Stimulated activated CD8-positive, alpha-beta memory T cell treated with anti-CD3 and anti-CD28 coated beads, Interleukin-4, amount 100 ng/mL, for 48 hours (primary cell): ENCODE data around the gene TBC1D22A.
"Not testable (repeated sequence)": the region's sequence is repeated elsewhere in the genome, so short reads cannot be mapped to it uniquely, and the experiment has no call there.

Source experiments
- DNase-seq: peaks from one replicate; pipeline ENCODE4 v3.0.0-alpha.2; 2020

Gene TBC1D22A

DNA sequence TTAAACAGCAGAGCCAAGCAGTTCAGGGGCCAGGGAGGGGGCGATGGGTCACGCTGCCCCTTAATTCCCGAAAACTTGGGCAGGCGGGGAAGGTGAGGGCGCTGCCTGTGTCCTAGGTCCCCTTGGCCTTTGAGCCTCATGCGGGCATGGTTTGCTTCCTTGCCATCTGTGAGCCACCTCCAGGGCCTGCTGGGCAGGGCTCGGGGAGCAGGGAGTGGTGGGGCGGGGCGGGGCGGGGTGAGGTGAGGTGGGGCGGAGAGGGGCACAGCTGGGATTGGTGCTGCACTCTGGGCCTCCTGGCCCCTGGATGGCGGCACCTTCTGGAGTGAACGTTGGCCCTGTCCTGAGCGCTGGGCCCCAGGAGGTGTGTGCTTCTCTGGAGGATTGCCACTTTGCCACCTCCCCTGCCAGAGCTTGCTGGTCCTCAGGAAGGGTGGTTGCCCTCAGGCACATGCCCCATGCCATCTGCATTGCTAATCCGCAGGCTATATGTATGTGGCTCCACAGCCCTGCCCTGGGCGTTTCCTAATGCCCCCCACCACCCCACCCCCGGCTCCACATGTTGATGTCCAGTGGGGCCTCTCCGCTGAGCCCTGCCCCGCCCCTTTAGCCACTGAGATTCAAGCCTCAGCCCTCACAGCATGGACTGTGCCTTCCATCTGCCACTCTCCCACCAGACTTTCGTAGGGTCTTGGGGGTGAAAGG is 352.5 kb downstream of the TBC1D22A start:
- DNase-seq: no peak

DNA sequence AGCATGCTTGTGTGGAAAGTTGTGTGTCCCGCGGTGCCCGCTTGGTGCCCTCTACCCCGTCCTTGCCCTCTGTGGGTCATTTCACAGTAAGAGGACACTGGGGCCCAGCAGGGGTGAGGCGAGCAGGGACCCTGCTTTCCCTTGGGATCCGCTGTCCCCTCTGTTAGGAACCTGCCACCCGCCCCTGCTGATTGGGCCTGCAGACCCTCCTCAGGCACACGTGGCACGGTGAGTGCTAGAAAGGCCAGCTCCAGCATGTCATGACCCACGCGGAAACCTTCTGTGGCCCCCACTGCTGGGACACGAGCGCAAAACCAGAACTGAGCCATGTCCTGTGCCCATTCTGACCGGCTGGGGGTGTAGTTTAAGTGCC is 353.1 kb downstream of the TBC1D22A start:
- no peak for DNase-seq

DNA sequence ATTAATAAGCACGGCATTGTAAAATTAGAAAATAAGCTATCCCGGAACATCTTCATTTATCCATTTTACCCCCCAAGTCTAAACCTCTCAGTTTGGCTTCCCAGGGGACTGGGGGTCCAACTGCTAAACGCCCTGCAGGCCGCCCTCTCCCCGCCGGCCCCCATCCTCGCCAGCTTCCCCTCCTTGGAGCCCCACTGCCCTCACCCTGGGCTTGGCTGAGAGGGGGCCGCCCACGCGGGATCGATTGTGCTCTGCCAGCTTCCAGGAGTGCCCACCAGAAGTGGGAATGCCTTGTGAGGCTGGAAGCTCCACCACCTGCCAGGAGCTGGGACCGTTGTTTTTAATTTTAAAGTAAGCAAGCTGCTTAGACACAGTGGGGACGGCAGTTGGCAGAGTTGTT is 353.5 kb downstream of the TBC1D22A start:
- DNase-seq: no peak

DNA sequence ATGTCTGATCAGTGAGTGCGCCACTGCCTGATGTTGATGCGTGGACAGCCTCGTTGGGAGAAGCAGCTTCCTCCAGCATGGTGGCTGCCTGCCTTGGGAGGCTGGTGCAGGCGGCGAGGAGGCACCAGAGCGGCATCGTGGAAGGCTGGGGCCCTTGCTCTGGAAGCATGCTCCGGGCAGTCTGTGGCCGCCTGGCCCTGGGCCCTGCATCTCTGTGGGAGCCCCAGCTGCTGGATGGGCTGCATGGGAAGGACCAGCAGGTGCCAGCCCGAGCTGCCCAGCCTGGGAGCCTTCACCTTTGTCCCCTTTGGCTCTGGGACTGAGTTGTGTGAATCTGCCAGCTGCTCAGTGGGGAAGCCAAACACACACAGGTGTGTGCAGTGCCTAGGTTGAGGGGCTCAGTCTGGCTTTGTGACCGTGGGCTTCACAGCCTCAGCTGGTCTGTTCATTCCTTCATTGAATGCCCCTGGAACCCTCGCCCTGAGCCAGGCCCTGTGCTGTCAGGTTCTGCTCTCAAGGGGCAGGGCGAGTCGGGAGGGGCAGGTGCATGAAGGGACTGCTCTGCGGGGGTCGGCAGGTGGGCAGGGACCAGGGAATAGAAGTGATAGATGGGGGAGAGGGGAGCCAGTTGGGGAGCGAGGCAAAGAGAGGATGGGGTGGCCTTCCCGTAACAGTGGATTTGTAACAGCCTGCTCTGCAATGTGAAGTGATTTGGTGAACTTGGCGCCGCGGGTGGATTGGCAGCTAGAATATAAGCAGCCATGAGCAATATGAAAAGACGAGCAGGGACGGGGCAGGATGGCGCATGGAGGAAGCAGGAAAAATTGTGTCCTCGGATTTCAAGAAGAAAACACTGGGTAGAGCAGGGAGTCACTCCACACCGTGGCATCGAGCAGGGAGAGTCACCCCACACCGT is 354.2 kb downstream of the TBC1D22A start:
- no peak for DNase-seq

DNA sequence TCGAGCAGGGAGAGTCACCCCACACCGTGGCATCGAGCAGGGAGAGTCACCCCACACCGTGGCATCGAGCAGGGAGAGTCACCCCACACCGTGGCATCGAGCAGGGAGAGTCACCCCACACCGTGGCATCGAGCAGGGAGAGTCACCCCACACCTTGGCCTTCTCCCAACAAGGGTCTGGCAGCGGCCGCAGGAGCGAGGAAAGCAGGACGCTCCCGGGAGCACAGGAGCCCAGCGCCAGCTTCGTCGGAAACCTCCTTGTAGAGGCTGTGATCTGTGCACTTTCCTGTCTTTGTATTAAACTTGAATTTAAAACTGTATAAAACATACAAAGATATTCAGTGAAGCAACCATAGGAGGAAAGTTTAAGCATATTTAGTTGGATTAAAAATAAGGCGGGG is 355.0 kb downstream of the TBC1D22A start:
- not testable (repeated sequence) for DNase-seq

DNA sequence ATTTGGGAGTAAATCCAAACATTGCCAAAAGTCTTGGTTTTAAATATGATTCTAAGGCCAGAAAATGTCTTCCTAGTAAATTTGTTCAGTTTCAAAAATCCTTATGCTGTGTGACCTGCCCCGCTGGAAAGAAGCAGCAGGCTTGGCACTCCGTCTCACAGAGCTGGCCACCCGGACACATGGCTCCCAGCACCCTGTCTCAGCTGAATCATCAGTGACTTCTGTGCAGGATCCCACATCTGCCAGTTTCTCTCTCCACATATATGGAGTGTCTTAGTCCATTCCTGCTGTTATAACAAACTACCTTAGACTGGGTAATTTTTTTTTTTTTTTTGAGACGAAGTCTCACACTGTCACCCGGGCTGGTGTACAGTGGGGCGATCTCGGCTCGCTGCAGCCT is 356.7 kb downstream of the TBC1D22A start:
- DNase-seq: no peak

DNA sequence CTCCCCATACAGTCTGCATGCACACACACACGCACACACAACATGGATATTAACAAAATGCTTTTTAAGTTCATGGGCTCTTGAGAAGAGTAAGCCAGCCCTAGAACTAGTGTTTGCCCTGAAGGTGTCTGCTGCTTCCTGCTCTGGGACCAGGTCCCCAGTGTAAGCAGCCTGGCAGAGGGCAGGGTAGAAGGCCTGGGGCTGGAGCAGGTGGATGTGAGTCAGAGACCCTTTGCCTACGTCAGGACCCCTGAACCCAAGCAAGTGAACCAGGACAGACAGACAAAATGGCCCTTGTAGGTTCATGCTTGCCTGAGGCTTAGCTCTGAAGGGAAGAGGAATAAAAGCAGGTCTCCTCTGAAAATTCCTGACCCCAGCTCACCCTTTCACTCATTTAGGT is 357.9 kb downstream of the TBC1D22A start:
- no peak for DNase-seq

DNA sequence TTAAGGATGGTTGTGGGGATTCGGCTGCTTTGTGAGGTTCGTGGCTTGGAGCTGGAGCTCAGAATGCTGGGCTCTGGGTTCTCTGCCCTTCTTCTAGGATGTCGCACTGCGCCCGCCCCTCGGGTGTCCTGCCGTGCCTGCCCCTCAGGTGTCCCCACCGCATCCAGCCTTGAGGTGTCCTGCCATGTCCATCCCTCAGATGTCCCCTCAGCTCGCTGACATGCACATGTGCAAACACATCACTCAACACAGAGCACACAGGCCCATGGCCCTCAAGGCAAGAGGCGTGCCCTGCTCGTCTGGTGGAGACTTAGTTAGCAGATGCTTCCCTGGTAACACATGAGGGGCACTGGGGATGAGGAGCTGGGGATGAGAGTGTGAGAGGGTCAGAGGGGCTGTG is 359.3 kb downstream of the TBC1D22A start:
- no peak for DNase-seq

DNA sequence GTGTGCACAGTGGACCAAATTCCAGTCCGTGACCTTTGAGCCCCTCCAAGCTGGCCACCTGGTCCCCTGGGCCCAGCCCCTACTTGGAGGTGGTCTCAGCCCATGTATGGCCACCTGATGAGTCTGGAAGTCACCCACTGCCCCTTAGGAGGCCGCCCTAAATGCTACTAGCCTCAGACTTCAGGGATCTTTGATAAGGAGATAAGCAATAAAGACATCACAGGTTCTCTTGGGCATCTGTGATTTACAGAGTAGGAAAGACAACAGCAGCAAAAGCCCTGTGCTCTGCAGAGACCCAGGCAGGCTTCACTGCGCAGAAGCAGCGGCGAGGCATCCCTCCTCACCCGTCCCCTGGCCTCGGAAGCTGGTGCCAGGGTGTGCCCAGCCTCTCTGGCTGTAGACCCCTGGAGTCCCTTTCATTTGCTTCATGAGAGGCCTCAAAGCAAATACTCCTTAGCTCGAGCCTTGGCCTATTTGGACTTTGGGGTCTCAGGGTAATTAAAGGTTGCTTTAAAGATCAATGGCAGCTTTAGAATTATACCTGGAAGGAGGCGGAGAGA is 360.1 kb downstream of the TBC1D22A start:
- DNase-seq: no peak

DNA sequence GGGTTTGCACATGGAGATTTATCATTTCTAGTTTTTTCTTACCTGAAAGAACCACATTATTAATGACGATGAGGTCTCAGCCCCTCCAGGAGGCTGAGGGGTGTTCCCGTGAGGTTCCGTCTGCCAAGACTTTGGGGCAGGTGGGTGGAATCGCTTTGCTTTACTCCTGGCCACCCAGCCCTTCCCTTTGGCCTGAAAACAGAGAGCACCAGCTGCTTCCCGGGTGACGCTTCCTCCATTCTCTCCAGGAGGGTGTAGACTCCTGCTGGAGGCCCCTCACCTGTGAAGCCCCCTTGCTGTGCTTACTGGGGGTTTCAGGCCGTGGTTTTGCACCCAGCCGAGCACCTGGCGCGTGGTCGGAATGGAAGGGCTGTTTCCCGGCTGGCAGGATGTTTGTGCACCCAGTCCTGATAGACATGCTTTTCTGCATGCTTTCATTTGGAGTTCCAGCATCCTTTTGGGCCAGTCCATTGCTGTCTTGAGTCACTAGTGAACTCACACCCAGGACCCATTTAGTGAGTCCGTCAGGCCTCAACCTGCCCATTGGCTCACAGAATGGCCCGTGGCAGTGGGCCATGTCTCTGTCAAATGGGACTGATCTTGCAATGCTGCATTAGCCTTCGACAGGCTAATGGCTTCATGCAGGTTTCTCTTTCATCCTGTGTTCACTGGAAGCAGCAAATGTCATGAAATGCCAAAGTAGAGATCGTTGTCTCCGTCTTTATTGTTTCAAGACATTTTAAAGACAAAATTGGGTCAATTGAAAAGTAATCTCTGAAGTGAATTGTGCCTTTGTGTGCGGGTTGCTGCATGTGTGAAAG is 360.8 kb downstream of the TBC1D22A start:
- no peak for DNase-seq

DNA sequence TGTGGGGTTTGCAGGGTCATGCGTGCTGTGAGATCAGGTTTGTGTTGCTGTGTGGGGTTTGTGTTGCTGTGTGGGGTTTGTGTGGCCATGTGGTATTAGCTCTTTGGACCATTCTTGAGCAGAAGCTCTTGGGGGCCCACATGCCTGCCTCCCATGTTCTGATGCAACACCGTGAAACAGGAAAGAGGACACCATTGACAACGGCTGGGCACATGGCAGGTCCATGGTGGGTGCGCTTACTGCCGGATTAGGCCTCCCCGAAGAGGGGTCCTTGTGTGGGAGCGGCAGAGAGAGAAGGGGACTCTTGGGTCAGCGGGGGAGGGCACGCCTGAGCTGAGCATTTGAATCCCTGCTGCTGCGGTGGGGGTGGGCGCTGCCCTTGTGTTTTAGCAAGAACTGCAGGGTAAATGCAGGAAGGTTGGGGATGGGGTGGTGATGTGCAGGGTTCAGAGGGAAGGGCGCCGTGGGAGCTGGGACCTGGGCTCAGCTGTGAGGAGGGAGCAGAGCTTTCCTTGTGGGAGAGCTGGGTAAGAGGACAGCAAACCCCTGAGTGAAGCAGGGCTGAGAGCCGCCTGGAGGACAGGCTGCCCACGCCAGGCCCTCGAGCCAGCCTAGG is 361.5 kb downstream of the TBC1D22A start:
- DNase-seq: no peak

DNA sequence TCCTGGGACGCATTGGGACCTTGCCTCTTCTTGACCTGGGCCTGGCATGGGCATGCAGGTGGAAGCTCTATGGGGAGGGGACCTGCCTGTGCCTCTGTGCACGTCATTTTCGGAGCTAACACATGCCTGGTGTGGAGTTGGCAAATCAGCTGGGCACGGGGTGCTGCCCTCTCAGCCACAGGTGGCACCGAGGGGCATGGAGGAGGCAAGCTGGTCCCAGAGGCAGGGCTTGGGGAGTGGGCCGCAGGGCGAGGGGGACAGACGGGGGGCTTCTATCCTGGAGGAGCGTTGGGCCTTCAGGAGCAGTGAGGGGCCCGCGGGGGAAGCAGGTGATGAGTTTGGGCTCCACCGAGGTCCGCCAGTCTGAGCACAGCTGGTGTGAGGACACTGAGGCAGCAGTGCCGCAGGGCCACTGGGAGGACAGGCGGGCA is 362.0 kb downstream of the TBC1D22A start:
- DNase-seq: no peak

DNA sequence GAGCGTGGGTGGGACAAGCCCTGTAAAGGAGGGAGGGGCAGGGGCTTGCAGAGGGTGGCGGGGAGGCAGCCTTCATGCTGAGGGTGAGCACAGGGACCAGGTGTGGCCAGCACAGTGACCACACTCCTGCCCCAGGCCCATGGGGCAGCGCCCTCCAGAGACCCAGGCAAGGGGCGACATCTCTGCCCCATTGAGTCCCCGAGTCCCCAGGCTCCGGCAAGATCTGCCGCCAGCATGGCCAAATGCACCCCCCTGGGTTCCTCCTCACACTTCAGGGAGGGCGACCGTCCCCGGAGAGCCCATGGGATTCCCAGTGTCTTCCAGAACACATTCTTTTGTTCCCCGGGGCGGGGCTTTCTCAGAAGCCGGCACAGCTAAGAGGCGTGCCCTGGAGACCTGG is 362.5 kb downstream of the TBC1D22A start:
- DNase-seq: no peak

DNA sequence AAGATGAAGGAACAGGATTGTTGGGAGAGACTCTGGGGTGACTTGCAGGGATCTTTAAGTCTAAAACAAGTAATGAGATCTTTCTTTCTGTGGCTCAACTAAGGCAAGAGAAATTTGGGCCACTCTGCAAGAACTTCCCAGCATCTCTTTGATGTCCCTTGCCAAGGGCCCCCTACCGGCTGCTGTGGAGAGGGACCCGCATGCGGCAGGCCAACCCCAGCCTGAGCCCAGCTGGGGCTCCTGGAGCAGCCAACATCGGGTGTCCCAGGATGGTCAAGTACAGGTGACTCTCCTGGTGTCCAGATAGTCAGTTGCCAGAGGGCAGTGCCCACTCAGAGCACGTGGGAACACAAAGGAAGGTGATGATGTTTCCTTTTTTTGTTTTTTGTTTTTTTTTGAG is 363.2 kb downstream of the TBC1D22A start:
- DNase-seq: no peak

DNA sequence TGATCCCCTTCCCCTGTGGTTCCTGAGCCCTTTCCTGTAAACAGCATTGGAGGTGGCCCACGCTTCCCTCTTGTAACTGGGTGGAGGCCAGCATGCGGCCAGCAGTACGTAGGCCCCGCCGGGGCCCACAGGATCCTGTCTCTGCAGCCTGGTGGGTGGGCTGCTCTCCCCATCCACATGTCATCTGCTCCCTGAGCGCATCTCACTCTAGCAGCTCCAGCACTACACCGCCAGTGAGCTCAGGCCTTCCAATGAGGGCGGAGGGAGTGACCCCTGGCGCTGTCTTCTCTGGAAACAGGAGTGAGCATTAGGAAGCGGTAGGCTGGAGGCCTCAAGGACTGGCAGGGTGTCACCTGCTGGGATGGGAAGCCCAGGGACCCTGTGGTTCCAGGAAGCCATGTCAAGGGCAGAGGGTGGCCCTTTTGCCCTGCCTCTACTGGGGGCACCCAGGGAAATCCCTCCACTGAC is 363.9 kb downstream of the TBC1D22A start:
- no peak for DNase-seq

DNA sequence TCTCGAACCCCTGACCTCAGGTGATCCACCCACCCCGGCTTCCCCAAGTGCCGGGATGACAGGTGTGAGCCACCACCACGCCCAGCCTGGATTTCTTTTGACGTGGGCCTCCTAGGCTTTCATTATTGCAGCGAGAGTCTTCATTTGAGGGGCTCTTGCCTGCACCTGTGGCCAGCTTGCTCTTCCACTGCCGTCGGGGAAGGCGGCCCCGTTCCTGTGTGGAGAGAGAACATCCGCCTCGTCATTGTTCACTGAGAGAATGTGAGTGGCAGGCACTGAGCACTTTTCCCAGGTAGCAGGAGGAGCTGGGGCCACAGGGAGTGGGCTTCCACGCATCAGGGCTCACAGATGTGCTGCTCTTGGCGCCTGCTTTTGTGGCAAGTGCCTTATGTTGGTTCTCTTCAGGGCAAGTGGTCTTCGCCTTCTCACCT is 365.0 kb downstream of the TBC1D22A start:
- DNase-seq: no peak

DNA sequence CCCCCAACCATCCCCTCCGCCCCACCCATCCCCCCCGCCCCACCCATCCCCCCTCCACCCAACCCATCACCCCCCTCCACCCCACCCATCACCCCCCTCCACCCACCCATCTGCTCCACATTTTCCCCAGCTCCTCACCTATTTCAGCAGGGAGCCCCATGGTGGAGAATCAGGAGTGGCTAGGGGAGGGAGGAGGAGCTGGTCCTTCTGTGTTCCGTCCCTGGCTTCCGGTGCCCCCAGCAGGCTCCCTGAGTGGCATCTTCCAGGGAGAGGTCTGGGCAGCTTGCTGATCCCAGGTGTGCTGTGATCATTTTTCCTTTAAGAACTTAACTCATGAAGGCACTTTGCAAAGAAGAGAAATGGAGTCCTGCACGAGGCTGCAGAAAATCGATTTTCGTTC is 365.8 kb downstream of the TBC1D22A start:
- no peak for DNase-seq

DNA sequence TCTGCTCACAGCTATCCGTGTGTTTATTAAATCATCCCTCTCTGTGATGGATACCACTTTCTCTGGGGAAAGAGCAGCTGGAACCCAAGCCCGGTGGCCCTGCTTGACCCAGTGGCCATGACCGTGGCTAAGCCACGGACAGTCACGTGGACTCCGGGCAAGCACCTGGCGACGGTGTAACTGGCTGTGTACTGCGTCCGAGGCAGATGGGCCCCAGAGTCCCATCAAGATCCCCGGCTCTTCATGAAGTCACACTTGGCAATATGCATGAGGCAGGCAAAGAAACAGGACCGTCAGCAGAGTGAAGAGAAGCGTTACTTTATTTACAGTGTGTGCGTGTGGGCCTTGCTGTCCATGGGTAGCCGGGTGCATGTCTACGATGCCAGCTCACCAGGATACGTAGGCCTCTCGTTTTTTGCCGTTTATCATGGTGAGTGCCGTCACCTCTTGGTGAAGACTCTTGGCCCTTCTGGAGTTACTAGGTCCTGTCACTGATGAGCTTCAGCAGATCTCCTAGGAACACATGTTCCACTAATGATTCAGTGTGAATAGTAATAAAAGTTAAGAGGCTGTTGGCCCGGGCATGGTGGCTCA is 366.3 kb downstream of the TBC1D22A start:
- no peak for DNase-seq

DNA sequence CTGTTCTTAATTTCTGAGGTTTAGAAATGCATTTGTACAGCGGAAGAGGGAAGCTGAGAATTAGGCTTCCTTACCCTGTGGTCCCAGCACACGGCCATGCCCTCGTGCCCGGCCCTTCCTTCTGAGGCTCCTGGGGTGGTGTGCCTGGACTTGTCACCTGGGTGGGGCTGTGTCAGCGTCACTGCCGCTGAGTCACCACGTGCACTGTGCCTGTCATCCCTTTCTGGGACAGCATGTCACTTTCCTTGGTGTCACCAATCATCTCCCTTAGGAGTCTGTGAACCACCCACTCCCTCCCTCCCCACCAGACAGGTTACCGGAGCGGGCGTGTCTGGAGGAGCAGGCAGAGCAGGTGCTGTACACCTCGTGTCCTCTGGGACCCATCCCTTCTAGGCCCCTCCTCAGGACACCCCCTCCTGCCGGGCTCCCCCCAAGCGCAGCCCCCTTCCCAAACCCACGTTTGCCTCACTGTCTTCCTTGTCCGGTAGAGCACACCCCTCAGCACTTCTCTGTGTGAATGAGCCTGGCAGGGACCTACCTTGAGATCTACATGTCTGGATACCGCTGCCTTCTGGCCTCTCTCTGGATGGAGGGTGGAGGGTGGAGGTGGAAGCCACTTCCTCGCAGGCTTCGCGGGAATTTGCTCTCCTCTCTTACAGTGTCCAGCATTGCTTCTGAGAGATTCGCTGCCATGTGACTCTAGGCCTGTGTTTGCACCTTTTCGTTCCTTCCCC is 367.6 kb downstream of the TBC1D22A start:
- no peak for DNase-seq

DNA sequence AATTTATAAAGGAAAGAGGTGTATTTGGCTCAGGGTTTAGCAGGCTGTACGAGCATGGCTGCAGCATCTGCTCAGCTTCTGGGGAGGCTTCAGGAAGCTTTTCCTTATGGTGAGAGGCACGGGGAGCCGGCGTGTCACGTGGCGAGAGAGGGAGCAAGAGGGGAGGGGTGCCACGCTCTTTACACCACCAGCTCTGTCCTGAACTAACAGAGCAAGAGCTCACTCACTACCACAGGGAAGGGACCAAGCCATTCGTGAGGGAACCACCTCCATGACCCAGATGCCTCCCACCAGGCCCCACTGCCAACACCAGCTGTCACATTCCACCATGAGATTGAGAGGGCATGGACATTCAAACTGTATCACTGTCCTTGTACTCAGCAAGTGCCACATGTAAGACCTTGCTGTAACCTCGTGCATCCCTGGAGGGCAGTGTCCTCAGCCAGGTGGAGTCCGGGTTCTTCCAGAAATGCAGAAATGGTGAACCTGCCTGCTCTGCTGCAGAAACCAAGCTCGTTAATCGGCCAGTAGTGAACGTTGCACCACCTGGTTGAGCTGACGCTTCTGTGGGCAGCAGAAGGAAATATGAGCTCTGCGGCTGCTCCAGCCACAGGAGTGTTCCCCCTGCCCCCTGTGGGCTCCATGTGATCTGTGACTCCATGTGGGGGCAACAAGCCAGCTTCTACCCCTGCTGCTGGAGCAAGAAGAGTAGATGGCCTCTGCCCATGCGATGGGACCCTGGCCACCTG is 368.6 kb downstream of the TBC1D22A start:
- DNase-seq: no peak
